Activated CD8-positive, alpha-beta memory T cell treated with anti-CD3 and anti-CD28 coated beads for 36 hours (primary cell): ENCODE measurements around the gene TRMT2B. TPM values are rescaled to one million over a fixed set of nuclear protein-coding genes. Genes with fewer than 3 reads are reported as not detected.
"Not testable (repeated sequence)": the region's sequence is repeated elsewhere in the genome, so short reads cannot be mapped to it uniquely, and the experiment has no call there.

Experiments
- CTCF ChIA-PET: fragments of 350-600 bp; sonication (Branson Sonifier 250); formaldehyde crosslinking; loops from one replicate; lab custom pipeline; 2021; ENCODE audit warnings: antibody characterized with exemption; lab: Charles Lee
- POLR2A ChIA-PET: fragments of 350-600 bp; sonication (Branson Sonifier 250); formaldehyde crosslinking; loops from one replicate; lab custom pipeline; 2021; ENCODE audit warnings: antibody characterized with exemption; lab: Charles Lee
- total RNA-seq, 2 experiments: library from RNA; stranded (reverse); gene quantifications; one replicate each; pipeline ENCODE4 v1.2.3, GENCODE V29; 2021

Gene TRMT2B
- 10 to 100 TPM; 16.5 to 17.1 TPM for total RNA-seq

DNA sequence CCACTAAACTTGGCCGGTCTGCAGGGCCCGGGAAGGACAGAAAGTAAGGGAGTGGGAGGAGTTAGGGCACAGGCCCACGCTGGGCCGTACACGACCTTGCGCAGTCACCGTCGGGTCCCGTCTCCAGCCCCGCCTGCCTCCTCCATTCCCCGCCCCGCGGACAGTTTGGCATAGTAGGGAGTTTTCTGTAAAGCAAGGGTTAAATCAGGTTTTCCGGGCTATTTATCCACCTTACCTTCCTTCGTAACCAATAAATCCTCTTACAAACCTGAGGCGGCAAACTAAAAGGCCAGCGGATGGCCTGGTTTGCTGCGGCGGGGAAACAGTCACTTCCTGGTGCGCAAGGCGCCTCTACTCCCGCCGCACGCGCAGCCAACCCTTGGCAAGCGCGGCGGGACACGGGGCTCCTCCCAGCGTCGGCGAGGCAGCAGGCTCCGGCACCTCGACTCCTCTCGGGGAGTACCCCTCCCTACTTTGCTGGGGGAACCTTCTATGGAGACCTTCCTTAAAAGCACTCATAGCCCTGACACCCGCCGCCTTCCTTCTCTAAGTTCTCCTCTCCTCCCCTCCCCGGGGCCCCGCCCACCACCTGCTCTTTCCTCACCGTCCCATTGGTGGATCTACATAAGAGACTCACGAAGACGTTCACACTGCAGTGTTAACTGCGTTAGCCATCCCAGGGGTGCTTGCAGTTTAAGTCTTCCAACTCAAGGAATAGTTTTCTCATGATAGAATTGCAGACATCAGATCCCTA is at the start of gene TRMT2B:
TSS of gene TRMT2B (minus strand) at position 563 of the 754 bp plus-strand sequence. CDS start 9,822 bp downstream, outside the sequence.
- CTCF ChIA-PET: no interaction called here
- POLR2A ChIA-PET: interaction anchor here (0.6 kb wide), 1 partner anchor 121 kb away, joined by 3 read pairs; no protein-coding TSS in a partner anchor

DNA sequence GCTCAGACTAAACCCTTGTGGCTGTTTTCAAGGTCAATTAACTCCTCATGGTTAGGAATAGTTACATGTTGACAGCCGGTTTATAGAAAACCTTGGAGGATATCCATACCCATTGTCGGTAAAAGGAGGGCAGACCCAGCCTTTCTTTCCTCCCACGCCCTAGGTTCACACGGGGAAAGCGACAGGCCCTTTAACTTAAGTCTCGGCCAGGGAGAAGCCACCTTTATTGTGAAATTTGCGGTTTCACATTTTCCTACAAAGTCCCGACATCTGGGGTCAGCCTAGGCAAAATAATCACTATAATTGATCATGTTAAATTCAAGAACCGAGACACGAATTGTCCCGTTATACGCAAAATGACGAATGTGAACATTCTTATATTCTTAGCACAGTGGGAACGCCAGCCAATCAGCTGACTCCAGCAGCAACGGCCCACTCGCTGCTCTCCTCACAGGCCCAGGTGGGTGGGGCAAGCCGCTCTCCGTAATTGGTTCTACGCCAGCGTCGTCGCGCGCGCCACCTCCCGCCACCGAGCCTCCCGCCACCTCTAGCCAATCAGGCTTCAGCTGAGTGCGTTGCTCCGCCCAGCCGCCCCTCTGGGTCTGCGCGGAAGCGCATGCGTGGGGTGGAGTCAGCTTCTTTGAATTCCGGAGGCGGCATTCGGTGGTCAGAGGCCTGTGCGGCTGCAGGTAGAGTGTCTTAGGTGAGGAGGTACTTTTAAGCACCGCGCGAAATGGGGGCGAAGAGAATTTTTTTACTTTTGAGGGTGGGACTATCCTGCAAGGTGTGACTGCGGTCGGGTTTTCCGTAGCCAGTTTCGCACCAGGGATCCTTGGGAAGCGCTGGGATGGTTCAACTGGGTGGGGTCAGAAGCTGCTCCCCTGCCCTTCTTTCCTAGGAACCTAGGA is 45.9 kb upstream of the TRMT2B start, which contains the start of gene CENPI:
TSS of gene CENPI (plus strand) at position 659 of the 908 bp plus-strand sequence. CDS start 2,867 bp downstream, outside the sequence.
- ChIA-PET POLR2A (no interaction called here), CTCF (no interaction called here)

DNA sequence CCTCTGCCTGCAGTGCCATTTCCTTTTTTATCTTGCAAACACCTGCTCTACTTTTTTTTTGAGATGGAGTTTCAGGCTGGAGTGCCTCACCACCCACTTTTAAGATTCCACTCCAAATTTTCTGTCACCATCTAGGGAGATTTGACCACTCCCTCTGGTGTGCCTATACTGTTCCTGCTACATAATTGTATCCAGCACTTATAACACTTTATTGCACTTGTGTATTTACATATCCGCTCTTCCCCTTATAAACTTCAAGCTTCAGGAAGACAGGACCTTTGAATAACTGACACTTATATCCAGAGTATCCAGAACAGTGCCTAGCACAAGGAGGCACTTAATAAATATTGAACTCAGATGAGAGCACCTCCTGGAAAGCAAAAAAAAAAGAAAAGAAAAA is 39.9 kb upstream of the TRMT2B start:
- ChIA-PET CTCF (no interaction called here), POLR2A (no interaction called here)

DNA sequence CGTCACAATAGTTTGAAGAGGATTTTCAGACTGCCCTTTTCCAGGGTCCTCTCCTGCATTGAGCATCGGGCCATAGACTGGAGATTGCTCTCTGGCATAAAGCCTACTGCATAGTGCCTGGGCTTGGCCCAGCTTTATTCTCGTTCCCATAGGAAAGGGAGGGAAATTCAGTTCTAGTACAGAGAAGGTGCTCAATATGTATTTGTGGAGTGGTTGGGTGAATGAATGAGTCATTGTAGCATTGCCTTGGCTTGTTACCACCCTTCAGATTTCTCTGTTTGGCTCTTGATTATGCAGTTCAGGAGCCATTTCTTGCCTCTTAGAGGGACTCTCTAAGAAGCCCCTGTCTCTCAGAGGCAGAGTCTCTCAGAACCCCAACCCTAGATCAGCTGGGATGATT is 29.3 kb upstream of the TRMT2B start:
- ChIA-PET POLR2A (interaction anchor here (0.7 kb wide), 1 partner anchor 264 kb away, joined by 4 read pairs; no protein-coding TSS in a partner anchor), CTCF (no interaction called here)

- POLR2A ChIA-PET: interaction anchor here (0.7 kb wide), 1 partner anchor 265 kb away, joined by 4 read pairs; no protein-coding TSS in a partner anchor
- CTCF ChIA-PET: interaction anchor here (0.6 kb wide), 1 partner anchor 62 kb away, joined by 3 read pairs; no protein-coding TSS in a partner anchor
These were observed 28.6 kb upstream of the TRMT2B start for GRCh38 chrX:101080326-101081124.

- ChIA-PET POLR2A (no interaction called here), CTCF (interaction anchor here (0.6 kb wide), 1 partner anchor 61 kb away, joined by 3 read pairs; no protein-coding TSS in a partner anchor)
These were observed 27.9 kb upstream of the TRMT2B start for GRCh38 chrX:101079736-101080270.

- POLR2A ChIA-PET: no interaction called here
- CTCF ChIA-PET: no interaction called here
These were observed 27.0 kb upstream of the TRMT2B start, which contains the start of gene TMEM35A for GRCh38 chrX:101078716-101079598. TSS of gene TMEM35A (plus strand) at chrX:101078879. CDS start at chrX:101079003, 124 bp downstream.

- CTCF ChIA-PET: no interaction called here
- POLR2A ChIA-PET: no interaction called here
These were observed 19.7 kb upstream of the TRMT2B start for GRCh38 chrX:101071582-101071981.

DNA sequence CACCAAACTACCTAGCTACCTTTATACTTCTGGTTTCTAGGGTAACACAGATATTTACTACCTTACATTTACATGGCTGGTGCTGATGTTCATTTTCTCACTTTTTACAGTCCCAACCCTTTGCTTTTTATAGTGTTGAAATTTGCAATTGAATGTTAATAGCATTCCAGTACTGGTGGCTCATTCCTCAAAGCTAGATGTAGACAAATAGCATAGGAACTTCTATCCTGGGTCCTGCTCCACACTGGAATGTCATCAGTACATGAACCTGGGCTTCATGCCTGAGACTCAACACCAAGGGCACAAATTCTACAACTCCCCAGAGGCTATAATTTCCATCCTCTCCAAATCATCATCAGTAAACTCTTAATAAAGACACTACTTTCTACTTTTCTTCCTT is 10.3 kb upstream of the TRMT2B start:
- CTCF ChIA-PET: no interaction called here
- POLR2A ChIA-PET: interaction anchor here (0.6 kb wide), 1 partner anchor 13 kb away, joined by 6 read pairs; no protein-coding TSS in a partner anchor

DNA sequence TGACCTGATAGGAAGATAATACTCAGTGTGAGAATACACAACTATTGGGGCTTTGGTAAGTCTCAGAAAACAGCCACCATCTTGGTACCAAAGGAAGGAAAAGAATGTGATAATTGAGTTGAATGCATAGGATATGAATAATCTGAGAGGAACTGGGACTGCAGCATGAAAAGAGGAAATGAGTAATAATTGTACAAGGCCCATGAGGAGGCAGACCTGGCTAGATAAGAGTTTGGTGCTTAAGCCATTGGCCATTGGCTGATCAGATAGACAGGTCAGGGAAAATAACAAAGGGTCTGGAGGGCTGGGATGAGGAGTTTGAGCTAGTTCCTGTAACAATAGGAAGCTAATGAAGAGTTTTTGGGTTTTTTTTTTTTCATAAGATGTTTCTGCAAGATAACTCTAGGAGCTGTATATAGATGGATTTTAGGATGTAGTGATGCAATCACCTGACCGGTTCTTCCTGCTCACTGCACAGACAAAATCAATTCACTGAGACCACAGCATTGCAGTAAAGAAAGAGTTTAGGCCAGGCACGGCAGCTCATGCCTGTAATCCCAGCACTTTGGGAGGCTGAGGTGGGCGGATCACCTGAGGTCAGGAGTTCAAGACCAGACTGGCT is 5.3 kb upstream of the TRMT2B start:
- ChIA-PET POLR2A (no interaction called here), CTCF (no interaction called here)

DNA sequence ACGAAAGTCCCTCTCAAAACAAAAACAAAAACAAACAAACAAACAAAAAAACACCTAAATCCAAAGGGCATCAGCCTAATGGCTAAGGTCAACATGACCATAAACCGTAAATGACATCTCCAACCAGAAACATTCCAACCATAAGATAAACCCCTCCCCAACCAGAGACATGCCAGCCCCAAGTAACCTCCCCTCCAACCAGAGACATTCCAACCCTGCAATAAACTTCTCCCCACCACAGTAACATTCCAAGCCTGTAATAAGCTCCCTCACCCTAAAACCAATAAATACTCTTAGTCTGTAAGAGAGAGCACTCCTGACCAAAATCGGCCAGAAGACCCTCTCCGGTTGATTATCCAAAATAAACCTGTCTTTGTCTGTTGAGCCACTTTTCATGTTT is 4.6 kb upstream of the TRMT2B start:
- POLR2A ChIA-PET, CTCF ChIA-PET: not testable (repeated sequence)

DNA sequence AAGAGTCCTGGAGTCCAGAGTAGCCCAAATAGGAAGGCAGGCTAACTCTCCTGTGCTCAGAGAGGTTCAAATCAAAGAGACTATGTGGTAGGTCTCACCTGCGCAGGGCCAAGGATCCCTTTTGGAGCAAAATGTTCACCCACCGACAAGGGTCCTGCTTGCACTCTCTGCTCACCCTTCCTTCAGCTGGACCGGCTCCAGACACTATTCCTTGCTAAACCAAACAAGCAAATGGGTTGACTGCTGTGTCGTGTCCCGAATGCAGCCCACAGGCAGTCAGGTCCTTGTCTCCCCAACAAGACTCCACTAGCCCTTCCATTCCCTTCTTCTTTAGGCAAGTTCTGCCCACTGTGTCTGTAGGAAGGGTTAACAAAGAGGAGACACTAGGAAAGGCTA is 760 bp downstream of the TRMT2B start:
- ChIA-PET POLR2A (interaction anchor here (0.6 kb wide), 1 partner anchor 120 kb away, joined by 3 read pairs; no protein-coding TSS in a partner anchor), CTCF (interaction anchor here (0.7 kb wide), 1 partner anchor 153 kb away, joined by 3 read pairs; no protein-coding TSS in a partner anchor)

DNA sequence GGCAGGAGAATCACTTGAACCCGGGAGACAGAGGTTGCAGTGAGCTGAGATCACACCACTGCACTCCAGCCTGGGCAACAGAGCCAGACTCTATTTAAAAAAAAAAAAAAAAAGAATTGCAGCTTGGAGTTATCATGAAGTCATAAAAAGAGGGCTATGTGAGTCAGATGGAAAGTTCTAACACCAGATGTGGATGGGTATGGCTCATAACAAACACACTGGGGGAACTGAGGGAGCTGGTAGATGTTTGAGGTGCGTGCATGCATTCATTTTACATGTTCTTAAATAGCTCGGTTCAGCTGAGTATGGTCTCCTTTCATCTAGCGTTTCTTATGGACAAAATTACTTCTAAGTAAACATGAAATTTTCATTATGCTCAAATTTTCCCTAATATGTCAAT is 11.7 kb downstream of the TRMT2B start:
- ChIA-PET POLR2A (interaction anchor here (0.6 kb wide), 1 partner anchor 9 kb away, joined by 4 read pairs; no protein-coding TSS in a partner anchor), CTCF (no interaction called here)

- ChIA-PET CTCF (no interaction called here), POLR2A (no interaction called here)
These were observed 14.7 kb downstream of the TRMT2B start for GRCh38 chrX:101037231-101037630.

GRCh38 chrX:101029665-101030064 is 22.2 kb downstream of the TRMT2B start:
- CTCF ChIA-PET: no interaction called here
- POLR2A ChIA-PET: no interaction called here

DNA sequence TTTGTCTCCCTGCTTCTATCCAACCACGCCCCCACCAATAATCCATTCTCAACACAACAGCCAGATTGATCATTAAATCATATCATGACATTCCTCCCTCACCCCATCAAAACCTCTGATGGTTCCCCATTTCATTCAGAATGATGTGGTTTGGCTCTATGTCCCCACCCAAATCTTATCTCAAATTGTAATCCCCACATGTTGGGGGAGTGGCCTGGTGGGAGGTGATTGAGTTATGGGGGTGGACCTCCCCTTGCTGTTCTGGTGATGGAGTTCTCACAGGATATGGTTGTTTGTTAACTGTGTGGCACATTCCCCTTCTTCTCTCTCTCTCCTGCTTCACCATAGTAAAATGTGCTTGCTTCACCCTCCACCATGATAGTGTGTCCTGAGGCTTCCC is 23.3 kb downstream of the TRMT2B start:
- CTCF ChIA-PET: no interaction called here
- POLR2A ChIA-PET: no interaction called here

DNA sequence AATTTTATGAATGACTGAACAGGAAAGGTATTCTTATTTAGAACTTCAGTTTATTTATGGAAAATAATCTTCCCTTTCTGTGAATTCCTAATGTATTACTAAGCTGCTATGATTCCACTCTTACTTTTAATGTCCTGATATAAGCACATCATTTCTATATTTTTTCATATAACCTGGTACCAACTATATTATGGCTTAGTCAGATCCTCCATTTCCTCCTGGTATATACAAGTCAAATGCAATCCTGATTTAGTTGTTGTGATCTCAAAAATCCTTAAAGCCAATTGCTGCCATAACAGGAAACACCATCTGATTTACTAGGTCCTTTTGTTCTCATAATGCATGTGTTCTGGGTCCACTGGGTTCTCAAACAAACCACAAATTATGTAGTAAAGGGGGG is 26.8 kb downstream of the TRMT2B start:
- POLR2A ChIA-PET: no interaction called here
- CTCF ChIA-PET: no interaction called here
